HepG2 (cell line): ENCODE data around the gene NCOA3. TPM values are rescaled to one million over a fixed set of nuclear protein-coding genes. Genes with fewer than 3 reads are reported as not detected.

ENCODE experiments used
- ATAC-seq: fragments of 200-7000 bp; cut with Tn5 transposase; 3 replicates; pipeline ENCODE4 v1.9.1; 2020; ENCODE audit warnings: mild to moderate bottlenecking, moderate library complexity
- BruUV-seq: library from RNA; stranded (reverse); fragments of 400-500 nt; replicated peaks from 2 replicates; lab custom pipeline; 2021; lab: Mats Ljungman, UMichigan
- CTCF ChIA-PET: fragments of 300-600 bp; formaldehyde crosslinking; extraction: SDS; loops from one replicate; lab custom pipeline; 2021; ENCODE audit warnings: low total read pairs, inconsistent platforms, low intra/inter-chr PET ratio; lab: Yijun Ruan, JAX
- POLR2A ChIA-PET: fragments of 350-600 bp; sonication (Branson Sonifier 250); formaldehyde crosslinking; loops from one replicate; lab custom pipeline; 2020; ENCODE audit warnings: antibody characterized with exemption, inconsistent platforms; lab: Yijun Ruan, JAX
- DNase-seq: peaks from one replicate; pipeline ENCODE4 v3.0.0-alpha.2; 2015; ENCODE audit warnings: low spot score
- FAIRE-seq: peaks from 3 replicates; lab custom pipeline; 2011; peaks lifted over from hg19 to GRCh38; lab: Jason Lieb, UNC
- H2AFZ ChIP-seq: one replicate; pipeline ENCODE4 v1.6.1; 2011; ENCODE audit warnings: low read length, inconsistent platforms
- H3K27ac ChIP-seq: fragments of 300-600 bp; 3 replicates; pipeline ENCODE4 v1.8.0; 2011; ENCODE audit warnings: mixed run types, mild to moderate bottlenecking, mixed read lengths, low read length, inconsistent platforms; ENCODE audit not compliant: insufficient read depth; ENCODE audit errors: extremely low read length
- H3K27me3 ChIP-seq, 2 experiments: fragments of 200-600 bp in 1 of 2; 2 replicates in 1 of 2; 3 replicates in 1 of 2; pipeline versions ENCODE4 v1.6.0 to v1.8.0; 2011; ENCODE audit warnings: low read length in 2 of 2, mild to moderate bottlenecking in 2 of 2, moderate library complexity in 2 of 2, inconsistent platforms in 1 of 2; ENCODE audit not compliant: insufficient read depth in 2 of 2, control insufficient read depth in 1 of 2
- H3K36me3 ChIP-seq, 2 experiments: fragments of 200-600 bp in 1 of 2; replicated peaks in 1 of 2; 2 replicates in 1 of 2; 3 replicates in 1 of 2; pipeline versions ENCODE4 v1.5.1 to v1.8.0; 2011; ENCODE audit warnings: low read length in 2 of 2, inconsistent platforms in 1 of 2; ENCODE audit not compliant: insufficient read depth in 2 of 2, control insufficient read depth in 1 of 2
- H3K4me1 ChIP-seq: 2 replicates; pipeline ENCODE4 v1.5.1; 2012; ENCODE audit warnings: low read length, inconsistent platforms; ENCODE audit not compliant: insufficient read depth
- H3K4me2 ChIP-seq: 2 replicates; pipeline ENCODE4 v1.6.0; 2011; ENCODE audit warnings: low read depth, low read length, inconsistent platforms
- H3K4me3 ChIP-seq, 3 experiments: fragments of 200-600 bp in 1 of 3; sonication (generic), shearing (Covaris generic) in 1 of 3; replicated peaks in 1 of 3; 2 replicates each; pipeline ENCODE4 v1.5.1; 2011 to 2016; ENCODE audit warnings: low read length in 3 of 3, inconsistent platforms in 2 of 3, low read depth in 2 of 3, mild to moderate bottlenecking in 2 of 3, control low read depth in 1 of 3, mixed read lengths in 1 of 3; ENCODE audit not compliant: insufficient read depth in 1 of 3
- H3K79me2 ChIP-seq: one replicate; pipeline ENCODE4 v1.6.1; 2011; ENCODE audit warnings: low read length, inconsistent platforms; ENCODE audit not compliant: insufficient read depth
- H3K9ac ChIP-seq: 2 replicates; pipeline ENCODE4 v1.6.0; 2011; ENCODE audit warnings: mild to moderate bottlenecking, low read depth, low read length, inconsistent platforms; ENCODE audit not compliant: insufficient read depth
- H3K9me3 ChIP-seq: 2 replicates; pipeline ENCODE4 v1.5.1; 2012; ENCODE audit warnings: mild to moderate bottlenecking, low read length
- H4K20me1 ChIP-seq: 2 replicates; pipeline ENCODE4 v1.6.0; 2011; ENCODE audit warnings: inconsistent platforms, mild to moderate bottlenecking, low read length, moderate library complexity; ENCODE audit not compliant: insufficient read depth
- ARID4A ChIP-seq: sonication (generic); formaldehyde crosslinking; IDR thresholded peaks from 2 replicates; pipeline ENCODE4 v1.5.0; 2020; ENCODE audit warnings: mild to moderate bottlenecking, missing genetic modification reagents, borderline replicate concordance
- HNRNPK ChIP-seq: fragments of 200-400 bp; formaldehyde crosslinking; IDR thresholded peaks from 2 replicates; pipeline ENCODE4 v1.6.1; 2018; ENCODE audit warnings: low read length, low read depth, moderate library complexity, mild to moderate bottlenecking; ENCODE audit not compliant: poor library complexity, severe bottlenecking
- PCBP2 ChIP-seq: fragments of 200-400 bp; formaldehyde crosslinking; optimal IDR thresholded peaks from 2 replicates; pipeline ENCODE3; 2018; ENCODE audit warnings: low read length, low read depth; ENCODE audit not compliant: poor library complexity, severe bottlenecking
- TFDP2 ChIP-seq: sonication (generic); formaldehyde crosslinking; IDR thresholded peaks from 2 replicates; pipeline ENCODE4 v1.4.0; 2020; ENCODE audit warnings: missing genetic modification reagents
- ZNF362 ChIP-seq: sonication (generic); formaldehyde crosslinking; IDR thresholded peaks from 2 replicates; pipeline ENCODE4 v1.4.0; 2020; ENCODE audit warnings: missing genetic modification reagents, mild to moderate bottlenecking, borderline replicate concordance
- ZSCAN25 ChIP-seq: sonication (generic); formaldehyde crosslinking; IDR thresholded peaks from 2 replicates; pipeline ENCODE4 v1.8.0; 2022; ENCODE audit warnings: mild to moderate bottlenecking, missing genetic modification reagents
- WGBS: methylation state at CpG from one replicate; pipeline ENCODE4 v1.1.6; 2017; ENCODE audit warnings: low lambda C conversion rate; 5-methylcytosine and 5-hydroxymethylcytosine counted together
- in situ Hi-C: cut with HindIII; loops from 2 replicates; pipeline ENCODE4 v1.10.0; 2017; ENCODE audit warnings: low pct_unique_long_range_greater_than_20kb; ENCODE audit not compliant: extremely low pct_ligation_motif_present
- intact Hi-C: fragments of 100-400 bp; cut with micrococcal nuclease; formaldehyde crosslinking; loops from one replicate; pipeline ENCODE4 v1.10.0; 2022; ENCODE audit not compliant: unreplicated experiment
- polyA plus RNA-seq, 8 experiments: library from polyadenylated mRNA; depleted of rRNA in 3 of 8; stranded (reverse) in 7 of 8; unstranded in 1 of 8; fragments of >200 nt; fragmentation: Illumina TruSeq in 4 of 8; extraction: Trizol in 4 of 8; gene quantifications; 2 replicates each; pipeline versions ENCODE4 v1.2.1 to v1.2.3, GENCODE V29; 2011 to 2016; ENCODE audit warnings: low read depth in 4 of 8, missing spikeins in 1 of 8, mixed read lengths in 1 of 8; ENCODE audit not compliant: insufficient read depth in 1 of 8
- total RNA-seq, 5 experiments: library from RNA; depleted of rRNA; stranded (reverse); fragments of >200 nt; fragmentation: Illumina TruSeq; extraction: Trizol; gene quantifications; 2 replicates each; pipeline ENCODE4 v1.2.3, GENCODE V29; 2016; ENCODE audit warnings: low read depth in 1 of 5

NCOA3 gene
- total and polyA plus RNA-seq, 2 of the 13 experiments (the other 11 are each of a cell fraction or from before 2014, with no cell fraction given), result 35.0 to 56.8 TPM

DNA sequence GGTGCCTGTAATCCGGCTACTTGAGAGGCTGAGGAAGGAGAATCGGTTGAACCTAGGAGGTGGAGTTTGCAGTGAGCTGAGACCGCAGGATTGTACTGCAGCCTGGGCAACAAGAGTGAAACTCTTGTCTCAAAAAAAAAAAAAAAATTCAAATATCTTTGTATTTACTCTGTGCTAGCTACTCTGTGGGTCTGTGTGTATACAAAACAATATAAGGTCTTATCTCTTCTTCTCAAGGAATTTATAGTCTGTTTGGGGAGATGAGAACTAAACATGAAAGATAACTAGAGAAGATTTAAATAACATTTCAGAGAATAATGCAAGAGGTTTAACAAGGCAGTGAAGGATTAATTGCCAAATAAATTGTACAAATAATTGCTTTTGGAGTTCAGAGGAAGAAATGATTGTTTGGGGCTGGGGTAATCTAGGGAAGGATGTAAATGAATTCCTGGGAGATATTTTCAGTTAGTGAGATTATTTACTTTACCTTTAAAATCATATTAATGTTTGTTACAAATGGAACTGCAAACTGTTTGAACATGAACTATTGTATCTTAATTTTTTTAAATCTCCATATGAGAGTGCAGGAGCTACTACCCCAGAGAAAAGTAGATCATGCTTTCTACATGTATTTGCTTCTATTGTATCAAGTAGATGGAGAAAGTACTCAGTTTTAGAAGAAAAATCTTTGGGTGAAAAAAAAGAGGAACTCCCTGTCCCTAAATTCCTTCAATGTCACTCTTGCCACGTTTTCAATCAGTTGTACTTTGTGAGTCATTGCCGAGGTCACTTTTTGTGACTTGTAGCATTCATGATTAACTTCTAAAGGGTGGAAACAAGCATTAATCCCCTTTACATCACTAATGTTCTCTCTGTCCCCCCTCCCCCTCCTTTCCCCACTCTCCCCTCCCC is 39.0 kb downstream of the NCOA3 start (continued):
- TF ChIP-seq ZSCAN25, result peak; percentile 69
- peak; percentile 53; the same call in 1 of the 2 replicates for TF ChIP-seq ZNF362
- TF ChIP-seq, all 625 proteins: peak for 15

- FAIRE-seq, result no peak
These were observed 39.8 kb downstream of the NCOA3 start for GRCh38 chr20:47541355-47541922.

More at GRCh38 chr20:47541355-47541922, 39.8 kb downstream of the NCOA3 start:
- POLR2A ChIA-PET, result no interaction called here
- H3K4me1 ChIP-seq, result peaks cover 59% of the 10 kb centered on the region
- no peaks in the 10 kb centered on the region for H3K27me3 ChIP-seq
- H2AFZ ChIP-seq, result no peak overlapping the region
- in situ Hi-C loops (no loop called here), intact Hi-C loops (no loop called here)
- 89% methylated on average over 3 of the region's 3 CpGs for WGBS
- H3K36me3 ChIP-seq, result peaks cover 0 to 1% of the 10 kb centered on the region in 2 experiments; a peak in 2 of 5 replicates
- TF ChIP-seq ARID4A (CRISPR knock-in tag) (no peak), ZSCAN25 (peak; percentile 55; the same call in 1 of the 2 replicates), TFDP2 (CRISPR knock-in tag) (no peak), HNRNPK (peak; percentile 82), PCBP2 (peak; percentile 6)
- CTCF ChIA-PET, result no interaction called here
- peaks cover 97% of the 10 kb centered on the region for H3K79me2 ChIP-seq
- no TSS peak for BruUV-seq
- ATAC-seq (no peak), DNase-seq (no peak)
- no peak overlapping the region for H3K4me3 ChIP-seq
- H4K20me1 ChIP-seq, result peaks cover 9% of the 10 kb centered on the region; the same call in 1 of the 2 replicates
- H3K9ac ChIP-seq, result no peak overlapping the region
- H3K27ac ChIP-seq, result no peak overlapping the region
- no peak overlapping the region for H3K4me2 ChIP-seq
- H3K9me3 ChIP-seq, result no peaks in the 10 kb centered on the region
